Activated gamma-delta T cell treated with anti-CD3 and anti-CD28 coated beads, Interleukin-2, amount 50 U/mL, for 16 hours (primary cell): ENCODE data around the gene FBRSL1.
"Not testable (repeated sequence)": the region's sequence is repeated elsewhere in the genome, so short reads cannot be mapped to it uniquely, and the experiment has no call there.

Source experiments
- DNase-seq: peaks from one replicate; pipeline ENCODE4 v3.0.0-alpha.2; 2020; ENCODE audit warnings: low read depth

FBRSL1 gene

DNA sequence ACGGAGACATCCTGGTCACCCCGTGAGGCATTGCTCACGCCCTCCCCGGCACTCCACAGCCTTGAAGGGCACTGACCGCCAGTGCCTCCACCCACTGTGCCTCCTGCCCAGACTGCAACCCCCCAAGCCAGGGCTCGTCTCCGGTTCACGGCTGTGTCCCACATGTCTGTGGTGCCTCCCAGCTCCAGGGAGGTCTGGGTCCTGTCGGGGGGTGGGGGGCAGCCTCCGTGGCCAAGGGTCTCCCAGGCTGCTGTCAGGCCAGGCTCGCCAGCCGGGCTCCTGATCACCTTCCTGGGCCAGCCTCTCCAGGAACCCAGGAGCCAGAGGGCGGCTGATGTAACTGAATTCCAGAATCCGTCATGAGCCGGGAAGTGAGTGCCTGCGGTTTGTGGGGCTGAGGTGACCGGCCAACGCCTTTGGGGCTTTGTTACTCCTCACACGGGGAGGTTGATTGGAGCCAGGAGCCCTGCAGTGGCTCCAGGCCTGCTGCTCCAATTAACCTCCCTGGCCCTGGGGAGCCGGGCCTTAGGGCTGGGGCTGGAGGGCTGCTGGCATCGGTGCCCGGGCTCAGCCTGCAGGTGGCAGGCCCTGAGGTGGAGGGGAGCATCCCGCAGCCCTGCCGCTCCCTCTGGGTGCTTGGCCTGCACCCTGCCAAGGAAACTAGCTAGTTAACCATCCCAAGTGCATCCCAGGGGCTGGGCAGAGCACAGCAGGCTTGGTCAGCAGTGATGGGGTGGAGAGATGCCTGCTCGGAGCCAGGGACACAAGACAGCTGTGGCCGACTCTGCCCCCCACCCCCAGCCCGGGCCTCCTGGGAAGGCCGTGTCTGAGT is 36.4 kb upstream of the FBRSL1 start:
- no peak for DNase-seq

DNA sequence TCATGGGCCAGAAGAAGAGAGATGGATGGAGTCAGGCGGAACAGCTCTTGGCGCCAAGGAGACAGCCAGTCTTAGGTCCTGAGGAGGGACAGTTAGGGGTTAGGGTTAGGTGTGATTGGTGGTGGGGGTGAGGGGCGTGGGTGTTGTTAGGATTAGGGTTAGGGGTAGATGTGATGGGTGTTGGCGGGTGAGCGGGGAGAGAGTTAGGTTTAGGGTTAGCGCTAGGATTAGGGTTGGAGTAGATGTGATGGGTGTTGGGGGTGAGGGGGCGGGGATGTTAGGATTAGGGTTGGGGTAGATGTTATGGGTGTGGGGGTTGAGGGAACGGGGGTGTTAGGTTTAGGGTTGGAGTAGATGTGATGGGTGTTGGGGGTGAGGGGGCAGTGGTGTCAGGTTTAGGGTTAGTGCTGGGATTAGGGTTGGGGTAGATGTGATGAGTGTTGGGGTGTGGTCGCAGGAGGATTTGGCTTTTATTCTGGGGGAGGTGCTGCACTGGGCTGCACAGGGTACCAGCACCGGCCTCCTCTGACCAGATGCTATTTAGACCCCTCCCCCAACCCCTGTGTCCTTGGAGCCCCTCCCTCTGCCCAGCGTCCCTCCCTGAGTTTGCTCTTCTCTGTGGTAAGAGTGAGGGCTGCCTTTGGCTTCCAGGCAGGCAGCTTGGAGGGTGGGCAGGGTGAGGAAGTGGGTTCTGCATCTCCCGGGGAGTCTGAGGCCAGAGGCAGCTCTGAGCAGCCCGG is 35.6 kb upstream of the FBRSL1 start:
- DNase-seq = no peak

DNA sequence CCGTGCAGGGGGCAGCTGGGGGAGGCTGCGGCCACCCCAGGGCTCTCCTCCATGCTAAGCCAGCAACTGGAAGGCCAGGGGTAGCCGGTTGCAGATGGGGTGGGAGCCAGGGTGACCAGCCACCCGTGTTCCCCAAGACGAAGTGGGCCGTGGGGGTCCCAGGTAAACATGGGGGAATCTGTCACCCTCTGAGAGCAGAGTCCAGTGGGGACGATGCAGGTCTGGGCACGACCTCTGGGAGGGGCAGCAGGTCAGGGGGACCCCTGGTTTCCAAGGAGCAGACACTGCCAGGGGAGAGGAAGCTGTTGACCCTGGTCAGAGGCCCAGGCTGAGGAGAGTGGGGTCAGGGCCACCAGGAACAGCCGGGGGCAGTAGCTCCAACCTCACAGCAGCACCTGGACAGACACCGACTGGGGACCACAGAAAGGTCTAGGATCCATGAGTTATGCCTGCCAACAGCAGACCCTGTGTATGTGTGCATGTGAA is 35.0 kb upstream of the FBRSL1 start:
- DNase-seq = no peak

DNA sequence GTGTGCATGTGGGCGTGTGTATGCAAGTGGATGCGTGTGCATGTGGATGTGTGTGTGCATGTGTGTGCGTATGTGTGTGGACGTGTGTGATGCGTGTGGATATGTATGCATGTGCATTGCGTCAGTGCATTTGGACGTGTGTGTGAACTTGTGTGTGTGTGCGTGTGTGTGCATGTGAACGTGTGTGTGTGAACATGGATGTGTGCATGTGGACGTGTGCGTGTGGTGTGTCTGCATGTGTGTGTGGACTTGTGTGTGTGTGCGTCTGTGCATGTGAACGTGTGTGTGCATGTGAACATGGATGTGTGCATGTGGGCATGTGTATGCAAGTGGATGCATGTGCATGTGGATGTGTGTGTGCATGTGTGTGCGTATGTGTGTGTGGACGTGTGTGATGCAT is 34.4 kb upstream of the FBRSL1 start:
- no peak for DNase-seq

DNA sequence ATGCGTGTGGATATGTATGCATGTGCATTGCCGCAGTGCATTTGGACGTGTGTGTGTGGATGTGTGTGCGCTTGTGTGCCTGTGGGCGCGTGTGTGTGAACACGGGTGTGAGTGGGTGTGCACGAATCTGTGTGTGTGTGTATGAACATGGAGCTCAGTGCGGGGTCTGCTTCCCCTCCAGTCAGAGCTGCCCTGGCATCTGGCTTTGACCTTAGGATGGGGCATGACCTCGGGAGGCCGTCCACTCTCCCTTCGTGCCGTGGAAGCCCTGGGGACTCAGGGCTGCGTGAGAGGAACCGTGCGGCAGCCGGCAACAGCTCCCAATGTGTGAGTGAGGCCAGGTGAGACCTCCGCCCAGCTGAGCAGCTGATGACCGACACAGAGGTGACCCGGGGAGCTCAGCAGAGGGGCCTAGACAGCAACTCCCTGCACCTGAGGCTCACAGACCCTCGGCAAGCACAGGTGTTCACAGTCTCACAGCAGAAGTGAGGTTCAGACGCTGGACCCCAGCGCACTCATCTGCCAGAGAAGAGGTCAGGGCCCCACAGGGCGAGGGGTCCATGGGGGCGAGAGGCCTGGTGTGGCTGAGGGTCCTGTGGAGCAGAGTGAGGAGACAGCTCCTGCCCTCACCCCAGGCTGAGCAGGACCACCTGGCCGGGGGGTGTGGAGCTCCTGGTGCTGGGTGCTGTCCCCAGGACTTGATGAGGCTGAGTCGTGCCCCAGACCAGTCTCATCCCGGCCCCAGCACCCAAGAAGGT is 33.6 kb upstream of the FBRSL1 start:
- no peak for DNase-seq

DNA sequence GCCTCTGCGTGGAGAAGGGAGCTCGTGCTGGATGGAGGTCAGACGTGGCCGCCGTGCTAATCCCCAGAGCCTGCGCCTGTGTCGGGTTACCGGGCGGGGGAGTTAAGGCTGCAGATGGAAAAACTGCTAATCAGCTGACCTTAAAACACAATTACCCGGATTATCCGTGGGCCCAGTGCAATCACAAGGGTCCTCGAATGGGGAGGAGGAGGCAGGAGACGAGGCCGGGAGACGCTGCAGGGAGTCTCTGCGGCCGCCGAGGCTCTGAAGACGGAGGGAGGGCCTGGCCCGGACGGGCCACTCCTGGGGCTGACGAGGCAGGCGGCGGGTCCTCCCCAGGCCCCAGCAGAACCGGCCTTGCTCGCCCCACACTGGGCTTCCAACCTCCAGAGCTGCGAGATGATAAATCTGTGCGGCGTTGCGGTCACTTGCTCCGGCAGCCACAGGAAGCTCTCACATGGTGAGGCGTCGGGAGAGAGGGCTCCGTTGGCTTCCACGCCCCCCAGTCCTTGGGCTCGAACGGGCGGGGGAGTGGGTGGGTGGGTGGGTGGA is 32.9 kb upstream of the FBRSL1 start:
- DNase-seq = no peak

DNA sequence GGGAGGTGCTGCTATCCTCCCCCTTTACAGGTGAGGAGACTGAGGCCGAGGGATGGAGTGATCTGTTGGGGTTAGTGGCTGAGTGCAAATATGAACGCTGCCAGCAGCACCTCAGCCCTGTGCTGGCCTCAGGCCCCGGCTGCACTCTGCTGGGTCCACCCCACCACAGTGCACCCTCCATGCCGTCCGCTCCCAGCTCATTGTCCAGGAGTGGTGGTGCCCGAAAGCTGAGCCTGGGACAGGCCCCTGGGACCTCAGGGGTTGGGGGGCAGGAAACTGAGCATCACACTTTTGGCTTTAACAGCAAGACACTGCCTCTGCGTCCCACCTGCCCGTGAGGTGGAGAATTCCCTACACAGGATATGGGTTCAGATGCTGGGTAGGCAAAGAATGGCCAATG is 31.5 kb upstream of the FBRSL1 start:
- no peak for DNase-seq

DNA sequence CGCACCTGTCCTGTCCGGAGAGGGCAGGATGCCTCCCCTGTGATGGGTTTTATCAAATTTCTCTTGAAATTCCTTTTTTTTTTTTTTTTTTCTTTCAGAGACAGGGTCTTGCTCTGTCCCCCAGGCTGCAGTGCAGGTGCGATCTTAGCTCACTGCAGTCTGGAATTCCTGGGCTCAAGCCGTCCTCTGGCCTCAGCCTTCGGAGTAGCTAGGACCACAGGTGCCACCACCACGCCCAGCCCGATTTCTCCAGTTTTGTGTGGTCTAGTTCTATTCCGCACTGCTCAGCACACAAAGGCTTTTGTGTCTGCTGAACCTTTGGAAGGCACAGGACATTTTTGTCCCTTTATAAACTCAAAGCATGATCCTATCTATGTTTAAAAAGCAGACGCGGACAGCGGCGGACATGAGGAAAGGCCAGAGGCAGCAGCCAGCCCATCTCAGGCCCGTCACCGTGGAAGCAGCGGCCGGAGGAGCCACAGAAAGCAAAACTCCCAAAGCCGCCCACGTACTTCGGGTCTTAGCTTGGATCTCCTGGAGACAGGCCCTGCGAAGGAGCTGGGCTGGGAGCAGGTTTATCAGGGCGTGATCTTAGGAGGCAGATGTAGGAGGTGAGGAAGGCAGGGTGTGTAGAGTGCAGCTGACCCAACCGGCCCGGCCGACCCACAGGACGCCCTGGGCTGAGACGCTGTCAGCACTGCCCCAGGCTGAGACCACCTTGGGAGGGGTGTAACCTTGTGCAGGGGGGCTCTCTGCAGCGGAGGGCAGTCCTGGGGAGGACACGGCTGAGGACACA is 30.9 kb upstream of the FBRSL1 start:
- no peak for DNase-seq

DNA sequence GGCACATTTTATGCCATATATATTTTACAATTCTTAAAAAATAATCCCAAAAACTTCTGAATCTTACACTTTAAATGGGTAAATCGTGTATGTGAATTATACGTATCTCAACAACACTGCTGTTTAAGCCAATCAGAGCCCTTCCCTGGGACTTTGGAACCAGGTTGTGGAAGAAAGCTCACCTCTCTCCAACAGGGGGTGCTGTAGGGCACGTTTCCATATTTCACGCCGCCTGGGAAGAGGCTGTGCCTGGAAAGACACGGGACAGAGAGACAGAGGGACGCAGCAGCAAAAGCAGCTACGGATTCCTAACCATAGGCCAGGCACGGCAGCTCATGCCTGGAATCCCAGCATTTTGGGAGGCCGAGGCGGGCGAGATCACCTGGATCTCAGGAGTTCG is 29.4 kb upstream of the FBRSL1 start:
- DNase-seq = no peak

DNA sequence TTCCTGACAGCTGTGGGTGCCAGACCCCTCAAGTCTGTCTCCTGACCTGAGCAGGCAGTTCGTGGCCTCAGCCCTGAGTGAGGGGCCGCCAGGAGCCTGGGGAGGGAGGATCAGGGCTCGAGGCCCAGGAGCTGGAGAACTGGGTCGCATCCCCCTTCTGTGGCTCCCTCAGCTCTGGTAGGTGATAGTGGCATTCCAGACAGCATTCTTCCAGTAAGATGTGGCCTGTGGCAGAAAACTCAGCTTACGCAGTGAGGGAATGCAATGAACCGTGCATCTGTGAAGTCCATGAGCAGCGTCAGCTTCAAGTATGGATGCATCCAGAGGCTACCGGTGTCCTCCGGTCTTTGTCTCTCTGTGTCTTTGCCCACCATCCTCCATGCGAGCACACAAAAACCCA is 28.4 kb upstream of the FBRSL1 start:
- DNase-seq = no peak

DNA sequence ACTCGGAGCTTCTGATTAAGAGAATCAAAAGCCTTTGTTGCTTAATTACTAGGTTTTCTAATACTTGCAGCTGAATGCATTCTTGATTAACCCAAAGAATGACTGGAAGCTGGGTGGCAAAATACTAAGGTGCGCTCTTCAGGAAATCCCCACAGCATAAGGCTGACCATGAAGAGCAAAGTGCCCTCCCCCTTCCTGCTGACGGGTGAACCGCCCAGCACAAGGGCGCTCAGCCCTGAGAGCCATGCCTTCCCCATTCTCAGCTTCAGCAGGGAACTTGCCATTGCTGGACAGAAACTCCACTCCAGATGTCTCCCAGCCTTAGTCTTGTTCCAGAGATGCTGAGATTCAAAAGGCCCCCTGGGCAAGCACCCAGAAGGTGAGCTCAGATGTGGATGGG is 27.2 kb upstream of the FBRSL1 start:
- DNase-seq = no peak

DNA sequence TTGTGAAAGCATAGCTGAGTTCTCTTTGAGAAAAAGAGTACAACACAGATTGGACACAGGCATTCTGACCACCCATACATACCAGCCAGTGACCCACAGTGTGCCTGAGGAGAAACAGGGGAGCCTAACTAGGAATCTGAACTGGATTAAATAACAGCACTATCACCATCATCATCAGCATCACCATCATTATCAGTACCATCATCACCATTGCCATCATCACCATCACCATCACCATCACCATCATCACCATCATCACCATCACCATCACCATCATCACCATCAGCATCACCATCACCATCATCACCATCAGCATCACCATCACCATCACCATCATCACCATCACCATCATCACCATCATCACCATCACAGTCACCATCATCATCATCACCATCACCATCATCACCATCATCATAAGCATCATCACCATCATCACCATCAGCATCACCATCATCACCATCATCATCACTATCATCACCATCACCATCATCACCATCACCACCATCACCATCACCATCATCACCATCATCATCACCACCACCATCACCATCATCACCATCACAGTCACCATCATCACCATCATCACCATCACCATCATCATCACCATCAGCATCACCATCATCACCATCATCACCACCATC is 26.5 kb upstream of the FBRSL1 start:
- DNase-seq = not testable (repeated sequence)

DNA sequence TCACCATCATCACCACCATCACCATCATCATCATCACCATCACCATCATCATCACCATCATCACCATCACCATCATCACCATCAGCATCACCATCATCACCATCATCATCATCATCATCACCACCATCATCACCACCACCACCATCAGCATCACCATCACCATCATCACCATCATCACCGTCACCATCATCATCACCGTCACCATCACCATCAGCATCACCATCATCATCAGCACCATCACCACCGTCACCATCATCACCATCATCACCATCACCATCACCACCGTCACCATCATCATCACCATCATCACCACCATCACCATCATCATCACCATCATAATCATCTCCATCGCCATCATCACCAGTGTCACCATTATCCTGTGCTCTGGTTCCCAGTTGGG is 25.6 kb upstream of the FBRSL1 start:
- not testable (repeated sequence) for DNase-seq

DNA sequence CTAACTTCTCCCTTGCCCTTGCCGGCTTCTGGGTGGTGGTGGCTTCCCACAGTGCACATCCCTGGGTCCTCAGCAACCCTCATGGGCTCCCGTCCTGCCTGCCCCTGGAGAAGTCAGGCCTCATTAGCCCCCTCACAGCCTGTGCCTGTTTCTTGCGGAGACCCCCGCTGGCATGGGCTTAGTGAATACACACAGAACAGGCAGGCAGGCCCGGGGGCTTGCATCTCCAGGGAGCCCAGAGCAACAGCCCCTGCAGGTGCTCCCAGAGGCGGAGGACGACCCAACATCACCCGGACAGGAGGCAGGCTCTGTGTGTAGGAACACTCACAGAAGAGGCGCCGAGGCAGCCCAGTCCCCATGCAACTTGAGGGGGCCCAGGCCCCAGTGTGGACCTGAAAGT is 25.1 kb upstream of the FBRSL1 start:
- DNase-seq = no peak

DNA sequence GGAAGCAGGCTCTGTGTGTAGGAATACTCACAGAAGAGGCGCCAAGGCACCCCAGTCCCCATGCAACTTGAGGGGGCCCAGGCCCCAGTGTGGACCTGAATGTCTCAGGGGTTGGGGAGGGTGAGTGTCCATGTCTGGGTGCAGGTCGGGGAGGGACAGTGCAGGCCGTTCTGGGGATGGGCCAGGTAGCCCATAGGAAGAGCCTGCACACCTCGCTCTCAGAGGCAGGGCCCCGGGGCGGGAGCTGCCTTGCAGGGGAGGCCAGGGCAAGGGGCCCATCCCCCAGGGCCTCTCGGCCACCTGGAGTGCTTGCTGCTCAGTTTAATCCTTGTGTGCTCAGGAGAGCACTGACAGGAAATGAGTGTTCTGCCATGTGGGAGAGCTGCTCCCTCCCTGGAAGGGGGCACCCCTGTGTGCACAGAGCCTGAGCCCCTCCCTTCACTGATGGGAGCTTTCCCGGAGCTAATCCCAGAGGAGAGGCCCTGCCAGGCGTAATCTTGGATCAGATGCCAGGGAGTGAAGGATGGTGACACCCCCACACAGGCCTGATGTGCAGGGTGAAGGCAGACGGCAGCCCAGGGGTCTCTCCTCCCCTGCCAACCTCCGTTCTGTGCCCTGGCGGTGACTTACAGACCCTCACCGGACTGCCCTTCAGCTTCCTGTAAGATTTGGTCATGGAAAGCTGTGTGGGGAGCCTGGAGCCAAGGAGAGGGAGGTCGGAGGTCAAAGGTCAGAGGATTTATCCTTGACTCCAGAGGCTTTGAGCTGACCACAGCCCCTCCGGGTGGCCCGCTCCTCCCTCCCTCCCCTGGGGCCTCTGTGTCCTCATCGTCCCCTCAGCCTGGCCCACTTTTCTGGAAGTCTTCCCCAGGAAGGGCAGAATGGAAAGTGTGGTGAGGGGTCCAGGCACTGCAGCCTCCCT is 24.4 kb upstream of the FBRSL1 start:
- DNase-seq = no peak

DNA sequence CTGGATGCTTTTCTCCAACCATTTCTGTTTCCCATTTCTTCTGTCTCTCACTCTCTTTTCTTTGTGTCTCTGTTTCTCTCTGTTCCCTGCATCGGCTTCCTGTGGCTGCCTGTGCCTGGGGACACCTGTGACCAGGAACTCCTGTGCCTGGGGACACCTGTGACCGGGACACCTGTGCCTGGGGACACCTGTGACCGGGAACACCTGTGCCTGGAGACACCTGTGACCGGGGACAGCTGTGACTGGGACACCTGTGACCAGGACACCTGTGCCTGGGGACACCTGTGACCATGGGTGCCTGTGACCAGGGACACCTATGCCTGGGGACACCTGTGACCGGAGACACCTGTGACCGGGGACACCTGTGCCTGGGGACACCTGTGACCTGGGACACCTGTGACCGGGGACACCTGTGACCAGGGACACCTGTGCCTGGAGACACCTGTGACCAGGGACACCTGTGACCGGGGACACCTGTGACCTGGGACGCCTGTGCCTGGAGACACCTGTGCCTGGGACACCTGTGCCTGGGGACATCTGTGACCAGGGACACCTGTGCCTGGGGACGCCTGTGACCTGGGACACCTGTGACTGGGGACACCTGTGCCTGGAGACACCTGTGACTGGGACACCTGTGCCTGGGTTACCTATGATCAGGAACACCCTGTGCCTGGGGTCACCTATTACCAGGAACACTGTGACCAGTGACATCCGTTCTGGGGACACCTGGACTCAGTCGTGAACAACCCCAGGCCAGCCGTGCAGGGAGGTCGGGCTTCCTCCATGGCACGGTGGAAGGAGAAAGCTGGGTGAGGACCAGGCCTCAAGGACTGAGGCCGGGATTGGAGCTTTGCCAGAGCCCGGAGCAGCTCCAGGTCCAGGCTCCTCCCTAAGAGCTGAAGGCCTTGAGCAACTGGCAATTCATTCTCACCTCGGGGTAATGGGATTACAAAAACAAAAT is 23.4 kb upstream of the FBRSL1 start:
- no peak for DNase-seq

DNA sequence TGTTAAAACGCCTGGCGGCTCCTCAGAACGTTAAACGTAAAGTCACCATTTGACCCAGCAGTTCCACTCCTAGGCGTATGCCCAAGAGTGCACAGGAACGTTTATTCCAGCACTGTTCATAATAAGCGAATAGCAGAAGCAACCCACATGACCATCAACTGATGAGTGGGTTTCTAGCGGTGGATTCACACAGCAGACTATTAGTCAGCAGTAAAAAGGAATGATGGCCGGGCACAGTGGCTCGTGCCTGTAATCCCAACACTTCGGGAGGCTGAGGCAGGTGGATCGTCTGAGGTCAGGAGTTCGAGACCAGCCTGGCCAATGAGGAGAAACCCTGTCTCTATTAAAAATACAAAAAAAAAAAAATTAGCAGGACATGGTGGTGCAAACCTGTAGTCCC is 22.4 kb upstream of the FBRSL1 start:
- no peak for DNase-seq

DNA sequence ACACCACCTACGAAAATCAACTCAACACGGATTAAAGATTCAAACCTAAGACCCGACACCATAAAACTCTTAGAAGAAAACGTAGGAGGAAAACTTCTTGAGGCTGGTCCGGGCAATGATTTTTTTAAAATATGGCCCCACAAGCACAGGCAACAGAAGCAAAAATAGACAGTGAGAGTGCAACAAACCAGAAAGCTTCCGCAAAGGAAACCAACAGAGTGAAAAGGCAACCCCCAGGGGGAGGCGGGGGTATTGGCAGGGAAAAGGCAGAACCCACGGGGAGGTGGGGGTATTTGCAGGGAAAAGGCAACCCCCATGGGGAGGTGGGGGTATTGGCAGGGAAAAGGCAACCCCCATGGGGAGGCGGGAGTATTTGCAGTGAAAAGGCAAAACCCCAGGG is 20.5 kb upstream of the FBRSL1 start:
- DNase-seq = no peak

DNA sequence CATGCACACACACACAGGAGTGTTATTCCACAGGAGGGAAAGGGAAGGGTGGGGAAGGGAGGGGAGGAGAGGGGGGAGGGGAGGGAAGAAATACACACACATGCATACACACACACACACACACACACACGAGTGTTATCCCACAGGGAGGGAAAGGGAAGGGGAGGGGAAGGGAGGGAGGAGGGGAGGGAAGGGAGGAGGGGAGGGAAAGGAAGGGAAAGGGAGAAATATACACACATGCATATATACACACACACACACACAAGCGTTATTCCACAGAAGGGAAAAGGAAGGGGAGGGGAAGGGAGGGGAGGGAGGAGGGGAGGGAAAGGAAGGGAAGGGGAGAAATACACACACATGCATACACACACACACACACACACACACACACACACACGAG is 19.6 kb upstream of the FBRSL1 start:
- no peak for DNase-seq
